IPS-18a (cell line): Measurements from ENCODE around the gene CYS1.

ENCODE experiments used
- H3K27ac ChIP-seq: one replicate; pipeline ENCODE4 v1.5.1; 2013; ENCODE audit warnings: low read length
- H3K27me3 ChIP-seq: one replicate; pipeline ENCODE4 v1.6.1; 2013; ENCODE audit warnings: mild to moderate bottlenecking, low read length; ENCODE audit not compliant: control insufficient read depth, insufficient read depth
- H3K36me3 ChIP-seq: one replicate; pipeline ENCODE4 v1.6.1; 2013; ENCODE audit warnings: low read depth, low read length; ENCODE audit not compliant: control insufficient read depth
- H3K4me1 ChIP-seq: one replicate; pipeline ENCODE4 v1.6.1; 2013; ENCODE audit warnings: low read depth, low read length; ENCODE audit not compliant: control insufficient read depth
- H3K4me3 ChIP-seq: one replicate; pipeline ENCODE4 v1.5.1; 2013; ENCODE audit warnings: low read length
- H3K9ac ChIP-seq: one replicate; pipeline ENCODE4 v1.6.1; 2013; ENCODE audit warnings: mild to moderate bottlenecking, low read length, moderate library complexity
- H3K9me3 ChIP-seq: one replicate; pipeline ENCODE4 v1.6.1; 2013; ENCODE audit warnings: low read depth, low read length; ENCODE audit not compliant: control insufficient read depth

The CYS1 gene

DNA sequence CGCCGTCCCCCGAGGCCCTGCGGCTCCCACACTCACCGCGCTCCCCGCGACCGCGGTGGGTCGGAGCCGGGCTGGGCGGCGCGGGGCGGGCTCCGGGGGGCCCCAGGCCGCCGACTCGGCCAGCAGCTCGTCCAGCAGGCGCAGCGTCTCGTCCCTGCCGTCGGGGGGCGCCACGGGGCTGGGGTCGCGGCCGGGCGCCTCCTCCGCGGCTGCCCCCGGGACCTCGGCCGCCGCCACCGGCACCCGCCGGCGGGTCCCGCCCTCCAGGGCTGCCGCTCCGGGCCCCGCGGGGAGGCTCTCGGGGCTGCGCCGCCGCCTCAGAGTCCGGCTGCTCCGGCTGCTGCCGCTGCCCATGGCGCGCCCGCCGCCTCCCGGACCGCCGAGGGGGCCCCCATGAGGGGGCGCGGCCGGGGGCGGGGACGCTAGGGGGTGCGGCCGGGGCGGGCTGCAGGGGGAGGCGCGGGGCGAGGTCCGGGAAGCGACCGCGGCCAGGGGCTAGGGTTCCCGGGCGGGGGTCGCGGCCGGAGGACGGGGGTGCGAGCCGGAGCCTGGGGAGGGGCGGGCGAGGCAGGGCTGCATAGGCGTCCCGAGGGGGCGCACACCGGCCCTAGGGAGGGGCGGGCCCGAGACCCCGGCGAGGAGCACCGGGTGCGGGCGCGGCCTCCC, at the start of gene CYS1:
Gene CYS1 (minus strand): TSS at position 542 of the 666 bp plus-strand sequence. CDS start 188 bp downstream, at position 354.
- H3K27ac ChIP-seq: no peak within 1 kb of the TSS
- H3K36me3 ChIP-seq: no peaks in the 10 kb centered on the region
- no peak within 1 kb of the TSS for H3K9ac ChIP-seq
- H3K4me1 ChIP-seq: peaks cover 12% of the 10 kb centered on the region
- peaks cover 72% of the 10 kb centered on the region for H3K27me3 ChIP-seq
- H3K9me3 ChIP-seq: no peaks in the 10 kb centered on the region
- H3K4me3 ChIP-seq: peak within 1 kb of the TSS; percentile 43

- no peaks in the 10 kb centered on the region for H3K9me3 ChIP-seq
- no peak overlapping the region for H3K4me3 ChIP-seq
- no peak overlapping the region for H3K9ac ChIP-seq
- peaks cover 77% of the 10 kb centered on the region for H3K36me3 ChIP-seq
- no peaks in the 10 kb centered on the region for H3K27me3 ChIP-seq
- H3K27ac ChIP-seq: no peak overlapping the region
- H3K4me1 ChIP-seq: peaks cover 7% of the 10 kb centered on the region
Measured at GRCh38 chr2:10129490-10129889, 49.3 kb upstream of the CYS1 start.

- no peaks in the 10 kb centered on the region for H3K27me3 ChIP-seq
- no peak overlapping the region for H3K9ac ChIP-seq
- no peak overlapping the region for H3K27ac ChIP-seq
- H3K4me1 ChIP-seq: peaks cover 7% of the 10 kb centered on the region
- no peaks in the 10 kb centered on the region for H3K9me3 ChIP-seq
- H3K4me3 ChIP-seq: no peak overlapping the region
- H3K36me3 ChIP-seq: peaks cover 81% of the 10 kb centered on the region
Measured at GRCh38 chr2:10128420-10128819, 48.2 kb upstream of the CYS1 start.

DNA sequence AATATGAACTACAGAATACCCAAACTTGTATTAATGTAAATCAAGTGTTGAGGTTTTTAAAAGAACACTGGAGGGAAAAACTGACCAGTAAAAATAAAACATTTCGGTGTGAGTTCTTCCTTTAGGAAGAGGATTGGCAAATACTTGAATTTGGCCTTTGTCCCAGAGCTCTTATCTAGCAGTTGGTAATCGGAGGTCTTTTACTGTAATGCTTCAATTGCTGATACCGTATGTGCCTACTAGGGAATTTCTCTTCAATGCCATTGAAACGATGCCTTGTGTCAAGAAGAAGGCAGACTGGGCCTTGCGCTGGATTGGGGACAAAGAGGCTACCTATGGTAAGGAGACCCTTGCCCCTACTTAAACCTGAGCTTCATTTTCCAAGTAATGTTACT, 46.4 kb upstream of the CYS1 start:
- Histone ChIP-seq H3K4me3 (no peak overlapping the region), H3K9ac (no peak overlapping the region), H3K9me3 (no peaks in the 10 kb centered on the region), H3K36me3 (peaks cover 71% of the 10 kb centered on the region), H3K4me1 (peaks cover 4% of the 10 kb centered on the region), H3K27ac (no peak overlapping the region), H3K27me3 (no peaks in the 10 kb centered on the region)

DNA sequence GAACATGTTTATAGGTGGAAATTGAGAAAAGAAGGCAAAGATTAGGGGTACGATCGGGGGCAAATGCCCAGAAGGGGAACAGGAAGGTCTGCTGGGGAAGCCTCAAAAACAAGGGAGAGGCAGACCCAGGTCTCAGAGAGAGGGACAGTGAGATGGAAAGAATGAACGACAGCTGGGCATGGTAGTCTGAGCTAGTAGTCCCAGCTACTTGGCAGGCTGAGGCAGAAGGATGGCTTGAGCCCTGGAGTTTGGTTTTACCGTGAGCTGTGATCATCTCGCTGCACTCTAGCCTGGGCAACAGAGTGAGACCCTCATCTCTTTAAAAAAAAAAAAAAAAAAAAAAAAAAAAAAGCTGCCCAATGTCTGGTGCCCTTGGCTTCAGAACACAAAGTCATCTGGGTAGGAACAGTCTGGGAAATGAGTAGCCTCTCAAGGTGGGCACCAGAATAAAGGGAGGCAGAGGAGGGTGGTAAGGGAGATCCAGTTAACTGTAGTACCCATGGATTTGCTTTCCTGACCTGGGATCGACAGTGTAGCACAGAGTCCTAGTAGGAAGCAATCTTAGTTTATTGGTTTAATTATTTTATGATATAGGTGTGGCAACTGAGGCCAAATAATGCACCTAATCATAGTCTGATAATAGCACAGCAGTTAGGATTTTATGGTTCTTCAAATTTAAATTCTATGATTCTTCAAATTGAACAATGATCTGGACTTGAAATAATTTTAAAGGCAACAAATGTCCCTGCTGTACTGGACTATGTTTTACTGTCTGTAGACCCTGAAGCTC, 45.8 kb upstream of the CYS1 start:
- H3K4me3 ChIP-seq: no peak overlapping the region
- H3K36me3 ChIP-seq: peaks cover 66% of the 10 kb centered on the region
- H3K27me3 ChIP-seq: no peaks in the 10 kb centered on the region
- H3K9ac ChIP-seq: no peak overlapping the region
- no peak overlapping the region for H3K27ac ChIP-seq
- no peaks in the 10 kb centered on the region for H3K9me3 ChIP-seq
- peaks cover 4% of the 10 kb centered on the region for H3K4me1 ChIP-seq

GRCh38 chr2:10124538-10125045, 44.4 kb upstream of the CYS1 start:
- Histone ChIP-seq H3K27ac (peak overlapping the region; percentile 27), H3K4me3 (peak overlapping the region; percentile 88), H3K9ac (no peak overlapping the region)

DNA sequence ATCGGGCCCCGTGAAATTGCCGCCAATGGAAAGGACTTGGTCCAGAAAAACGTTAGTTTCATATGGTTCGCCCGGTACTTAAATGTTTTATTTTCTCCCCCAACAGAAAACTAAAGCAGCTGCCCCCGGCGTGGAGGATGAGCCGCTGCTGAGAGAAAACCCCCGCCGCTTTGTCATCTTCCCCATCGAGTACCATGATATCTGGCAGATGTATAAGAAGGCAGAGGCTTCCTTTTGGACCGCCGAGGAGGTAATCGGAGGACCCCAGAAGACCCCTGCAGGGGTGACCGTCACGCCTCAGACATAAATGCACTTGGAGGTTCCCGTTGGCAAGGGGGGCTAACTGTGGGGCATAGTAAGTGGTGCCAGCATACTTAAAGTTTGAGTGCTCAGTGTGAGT, 43.1 kb upstream of the CYS1 start:
- peak overlapping the region; percentile 88 for H3K4me3 ChIP-seq
- H3K27me3 ChIP-seq: no peaks in the 10 kb centered on the region
- H3K9ac ChIP-seq: peak overlapping the region; percentile 92
- H3K4me1 ChIP-seq: peaks cover 4% of the 10 kb centered on the region
- no peaks in the 10 kb centered on the region for H3K9me3 ChIP-seq
- H3K36me3 ChIP-seq: peaks cover 41% of the 10 kb centered on the region
- no peak overlapping the region for H3K27ac ChIP-seq

More at GRCh38 chr2:10124538-10125045, 44.4 kb upstream of the CYS1 start:
- Histone ChIP-seq H3K9me3 (no peaks in the 10 kb centered on the region), H3K36me3 (peaks cover 54% of the 10 kb centered on the region), H3K4me1 (peaks cover 4% of the 10 kb centered on the region), H3K27me3 (no peaks in the 10 kb centered on the region)

DNA sequence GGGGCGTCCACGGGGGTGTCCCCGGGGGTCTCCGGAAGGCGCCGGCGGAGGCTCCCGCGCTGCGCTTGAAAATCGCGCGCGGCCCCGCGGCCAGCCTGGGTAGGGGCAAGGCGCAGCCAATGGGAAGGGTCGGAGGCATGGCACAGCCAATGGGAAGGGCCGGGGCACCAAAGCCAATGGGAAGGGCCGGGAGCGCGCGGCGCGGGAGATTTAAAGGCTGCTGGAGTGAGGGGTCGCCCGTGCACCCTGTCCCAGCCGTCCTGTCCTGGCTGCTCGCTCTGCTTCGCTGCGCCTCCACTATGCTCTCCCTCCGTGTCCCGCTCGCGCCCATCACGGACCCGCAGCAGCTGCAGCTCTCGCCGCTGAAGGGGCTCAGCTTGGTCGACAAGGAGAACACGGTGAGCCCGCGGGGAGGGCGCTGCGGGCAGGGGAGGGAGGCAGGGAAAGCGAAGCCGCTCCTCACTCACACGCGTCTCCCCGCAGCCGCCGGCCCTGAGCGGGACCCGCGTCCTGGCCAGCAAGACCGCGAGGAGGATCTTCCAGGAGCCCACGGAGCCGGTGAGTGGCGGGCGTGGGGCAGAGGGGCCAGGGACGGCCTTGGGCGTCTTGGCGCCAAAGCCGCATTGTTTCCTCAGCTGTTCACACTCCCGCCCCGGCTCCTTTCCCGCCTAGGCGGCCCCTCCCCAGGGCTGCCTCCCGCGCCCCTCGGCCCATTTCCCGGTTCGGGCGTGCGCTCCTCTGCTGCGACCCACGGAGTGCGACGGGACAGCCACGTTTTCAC, 42.5 kb upstream of the CYS1 start, which contains the start of gene RRM2:
Gene RRM2 (plus strand): TSS at position 240 of the 781 bp plus-strand sequence. CDS start 60 bp downstream, at position 300.
- Histone ChIP-seq H3K27ac (peak within 1 kb of the TSS; percentile 62), H3K4me3 (peak within 1 kb of the TSS; percentile 88), H3K9ac (peak within 1 kb of the TSS; percentile 92), H3K27me3 (no peaks in the 10 kb centered on the region), H3K4me1 (peaks cover 4% of the 10 kb centered on the region), H3K36me3 (peaks cover 35% of the 10 kb centered on the region), H3K9me3 (no peaks in the 10 kb centered on the region)

- Histone ChIP-seq H3K27ac (peak overlapping the region; percentile 76), H3K9ac (peak overlapping the region; percentile 92), H3K4me3 (peak overlapping the region; percentile 88), H3K9me3 (no peaks in the 10 kb centered on the region), H3K27me3 (no peaks in the 10 kb centered on the region), H3K36me3 (peaks cover 19% of the 10 kb centered on the region), H3K4me1 (peaks cover 4% of the 10 kb centered on the region)
Measured at GRCh38 chr2:10120877-10121574, 40.8 kb upstream of the CYS1 start.

GRCh38 chr2:10120158-10120876, 40.1 kb upstream of the CYS1 start:
- Histone ChIP-seq H3K4me1 (peaks cover 4% of the 10 kb centered on the region), H3K9ac (peak overlapping the region; percentile 92), H3K36me3 (peaks cover 13% of the 10 kb centered on the region), H3K27me3 (no peaks in the 10 kb centered on the region), H3K4me3 (peak overlapping the region; percentile 88), H3K27ac (peak overlapping the region; percentile 76), H3K9me3 (no peaks in the 10 kb centered on the region)
